Neural cell (in vitro differentiated cells): ENCODE data around the gene G6PC3. TPM values are rescaled to one million over a fixed set of nuclear protein-coding genes. Genes with fewer than 3 reads are reported as not detected.

Experiments used
- H2AFZ ChIP-seq: fragments of 200-600, 300-800 bp; sonication (generic), shearing (Covaris generic); 2 replicates; pipeline ENCODE4 v1.6.0; 2014; ENCODE audit warnings: low read depth, mild to moderate bottlenecking, antibody characterized with exemption, low read length, moderate library complexity
- H3F3A ChIP-seq: fragments of 200-600 bp; shearing (Covaris generic); 2 replicates; pipeline ENCODE4 v1.6.1; 2016; ENCODE audit warnings: mild to moderate bottlenecking, moderate library complexity, mixed read lengths, antibody characterized with exemption, low read length; ENCODE audit not compliant: insufficient read depth, poor library complexity, severe bottlenecking
- H3K27ac ChIP-seq: fragments of 200-600, 300-800 bp; sonication (generic), shearing (Covaris generic); 2 replicates; pipeline ENCODE4 v1.5.1; 2014; ENCODE audit warnings: mild to moderate bottlenecking, low read length, moderate library complexity
- H3K27me3 ChIP-seq: fragments of 300-800, 200-600 bp; sonication (generic), shearing (Covaris generic); 2 replicates; pipeline ENCODE4 v1.6.0; 2014; ENCODE audit warnings: mild to moderate bottlenecking, low read depth, low read length, moderate library complexity; ENCODE audit not compliant: insufficient read depth
- H3K36me3 ChIP-seq: fragments of 300-800, 200-600 bp; sonication (generic), shearing (Covaris generic); 2 replicates; pipeline ENCODE4 v1.5.1; 2014; ENCODE audit warnings: mild to moderate bottlenecking, antibody characterized with exemption, low read length, moderate library complexity; ENCODE audit not compliant: insufficient read depth
- H3K4me2 ChIP-seq: fragments of 300-800, 200-600 bp; sonication (generic), shearing (Covaris generic); 2 replicates; pipeline ENCODE4 v1.6.0; 2014; ENCODE audit warnings: mild to moderate bottlenecking, low read length
- H3K4me3 ChIP-seq: fragments of 300-800, 200-600 bp; sonication (generic), shearing (Covaris generic); 2 replicates; pipeline ENCODE4 v1.5.1; 2014; ENCODE audit warnings: mild to moderate bottlenecking, low read length, moderate library complexity
- H3K79me2 ChIP-seq: fragments of 200-600 bp; shearing (Covaris generic); replicated peaks from 2 replicates; pipeline ENCODE4 v1.6.0; 2014; ENCODE audit warnings: mild to moderate bottlenecking, low read length, moderate library complexity; ENCODE audit not compliant: insufficient read depth
- H3K9ac ChIP-seq: fragments of 300-800, 200-600 bp; sonication (generic), shearing (Covaris generic); 2 replicates; pipeline ENCODE4 v1.6.1; 2016; ENCODE audit warnings: mild to moderate bottlenecking, low read length, mixed read lengths
- H3K9me2 ChIP-seq: fragments of 200-600 bp; shearing (Covaris generic); 2 replicates; pipeline ENCODE4 v1.6.1; 2016; ENCODE audit warnings: mild to moderate bottlenecking, low read length, mixed read lengths; ENCODE audit not compliant: insufficient read depth
- H3K9me3 ChIP-seq: fragments of 200-600, 300-800 bp; sonication (generic), shearing (Covaris generic); 2 replicates; pipeline ENCODE4 v1.6.1; 2016; ENCODE audit warnings: mild to moderate bottlenecking, mixed run types, low read length, moderate library complexity, mixed read lengths
- H4K20me1 ChIP-seq: fragments of 200-600 bp; shearing (Covaris generic); 2 replicates; pipeline ENCODE4 v1.6.1; 2016; ENCODE audit warnings: mild to moderate bottlenecking, mixed run types; ENCODE audit not compliant: insufficient read depth
- EP300 ChIP-seq: fragments of 450-650 bp; conservative IDR thresholded peaks from 2 replicates; pipeline ENCODE4 v1.6.1; 2014; ENCODE audit warnings: antibody characterized with exemption, mild to moderate bottlenecking, moderate library complexity; ENCODE audit not compliant: poor library complexity, severe bottlenecking
- EZH2 ChIP-seq: fragments of 200-600, 300-800 bp; shearing (Covaris generic), sonication (generic); IDR thresholded peaks from 2 replicates; pipeline ENCODE4 v1.6.1; 2014; ENCODE audit warnings: antibody characterized with exemption, low read length, borderline replicate concordance, mild to moderate bottlenecking; ENCODE audit not compliant: insufficient read depth, poor library complexity, severe bottlenecking
- MXI1 ChIP-seq: fragments of 450-650 bp; conservative IDR thresholded peaks from 2 replicates; pipeline ENCODE4 v1.6.1; 2014; ENCODE audit warnings: antibody characterized with exemption, mild to moderate bottlenecking; ENCODE audit not compliant: poor library complexity, severe bottlenecking
- POLR2AphosphoS5 ChIP-seq: IDR thresholded peaks from 2 replicates; pipeline ENCODE4 v1.6.1; 2012
- RAD21 ChIP-seq: fragments of 450-650 bp; conservative IDR thresholded peaks from 2 replicates; pipeline ENCODE4 v1.6.1; 2014; ENCODE audit warnings: antibody characterized with exemption, mild to moderate bottlenecking, moderate library complexity
- SMC3 ChIP-seq: fragments of 450-650 bp; conservative IDR thresholded peaks from 2 replicates; pipeline ENCODE4 v1.6.1; 2014; ENCODE audit warnings: antibody characterized with exemption, mild to moderate bottlenecking, moderate library complexity; ENCODE audit not compliant: poor library complexity
- TAF1 ChIP-seq: IDR thresholded peaks from 2 replicates; pipeline ENCODE4 v1.6.1; 2012; ENCODE audit warnings: low read depth
- polyA plus RNA-seq: library from polyadenylated mRNA; depleted of rRNA; stranded (reverse); fragments of >200 nt; gene quantifications from 2 replicates; pipeline ENCODE4 v1.2.3, GENCODE V29; 2014
- TF ChIP-seq, protein P1 (sequence below): fragments of 450-650 bp; IDR thresholded peaks from 2 replicates; pipeline ENCODE4 v1.5.1; 2014; ENCODE audit warnings: antibody characterized with exemption, mild to moderate bottlenecking, moderate library complexity; ENCODE audit not compliant: poor library complexity, severe bottlenecking
- TF ChIP-seq, protein P2 (sequence below): IDR thresholded peaks from 2 replicates; pipeline ENCODE4 v1.6.1; 2012; ENCODE audit warnings: borderline replicate concordance

Gene G6PC3
- polyA plus RNA-seq, 1 donor from 2014 or later, result 10.8 TPM

DNA sequence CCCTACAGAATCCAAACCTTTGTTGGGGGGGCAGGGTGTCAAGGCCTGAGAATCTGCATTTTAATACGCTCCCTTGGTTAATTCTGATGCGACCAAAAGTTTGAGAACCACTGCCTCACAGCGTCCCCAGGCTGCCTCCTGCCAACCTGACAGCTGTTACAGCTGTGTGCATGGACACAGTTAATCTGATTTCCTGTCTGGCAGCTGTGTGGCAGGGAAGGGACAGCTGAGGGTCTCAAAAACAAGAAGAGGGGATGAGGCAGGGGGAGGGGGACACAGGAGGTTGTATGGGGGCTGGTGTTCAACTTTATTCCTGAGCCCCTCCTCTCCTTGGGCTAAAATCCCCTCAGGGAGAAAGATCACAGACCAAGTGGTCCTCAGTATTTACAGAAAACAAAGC is 35.4 kb downstream of the G6PC3 start:
- H2AFZ ChIP-seq, result no peak overlapping the region
- no peak for TF ChIP-seq SMC3
- TF ChIP-seq EP300, result no peak
- TF ChIP-seq, protein P1, sequence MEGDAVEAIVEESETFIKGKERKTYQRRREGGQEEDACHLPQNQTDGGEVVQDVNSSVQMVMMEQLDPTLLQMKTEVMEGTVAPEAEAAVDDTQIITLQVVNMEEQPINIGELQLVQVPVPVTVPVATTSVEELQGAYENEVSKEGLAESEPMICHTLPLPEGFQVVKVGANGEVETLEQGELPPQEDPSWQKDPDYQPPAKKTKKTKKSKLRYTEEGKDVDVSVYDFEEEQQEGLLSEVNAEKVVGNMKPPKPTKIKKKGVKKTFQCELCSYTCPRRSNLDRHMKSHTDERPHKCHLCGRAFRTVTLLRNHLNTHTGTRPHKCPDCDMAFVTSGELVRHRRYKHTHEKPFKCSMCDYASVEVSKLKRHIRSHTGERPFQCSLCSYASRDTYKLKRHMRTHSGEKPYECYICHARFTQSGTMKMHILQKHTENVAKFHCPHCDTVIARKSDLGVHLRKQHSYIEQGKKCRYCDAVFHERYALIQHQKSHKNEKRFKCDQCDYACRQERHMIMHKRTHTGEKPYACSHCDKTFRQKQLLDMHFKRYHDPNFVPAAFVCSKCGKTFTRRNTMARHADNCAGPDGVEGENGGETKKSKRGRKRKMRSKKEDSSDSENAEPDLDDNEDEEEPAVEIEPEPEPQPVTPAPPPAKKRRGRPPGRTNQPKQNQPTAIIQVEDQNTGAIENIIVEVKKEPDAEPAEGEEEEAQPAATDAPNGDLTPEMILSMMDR, result no peak
- TF ChIP-seq TAF1, result no peak
- H3K9me2 ChIP-seq, result no peaks in the 10 kb centered on the region
- H3F3A ChIP-seq, result no peaks in the 10 kb centered on the region
- no peak overlapping the region for H3K4me2 ChIP-seq
- no peak overlapping the region for H3K27ac ChIP-seq
- no peaks in the 10 kb centered on the region for H3K36me3 ChIP-seq
- H3K9me3 ChIP-seq, result no peaks in the 10 kb centered on the region
- H3K9ac ChIP-seq, result no peak overlapping the region
- peaks cover 22% of the 10 kb centered on the region for H3K79me2 ChIP-seq
- peaks cover 5% of the 10 kb centered on the region for H4K20me1 ChIP-seq
- H3K27me3 ChIP-seq, result no peaks in the 10 kb centered on the region
- no peak overlapping the region for H3K4me3 ChIP-seq

DNA sequence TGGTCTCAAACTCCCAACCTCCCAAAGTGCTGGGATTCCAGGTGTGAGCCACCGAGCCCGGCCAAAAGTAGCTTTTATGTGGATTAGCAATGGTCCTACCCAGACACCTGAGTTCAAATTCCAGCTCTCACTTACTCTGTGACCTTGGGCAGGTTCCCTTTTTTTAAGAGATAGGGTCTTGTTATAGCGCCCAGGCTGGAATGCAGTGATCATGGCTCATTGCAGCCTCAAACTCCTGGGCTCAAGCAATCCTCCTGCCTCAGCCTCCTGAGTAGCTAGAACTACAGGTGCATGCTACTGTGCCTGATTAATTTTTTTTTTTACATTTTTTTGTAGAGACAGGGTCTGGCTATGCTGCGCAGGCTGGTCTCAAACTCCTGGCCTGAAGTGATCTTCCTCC is 36.3 kb downstream of the G6PC3 start:
- TF ChIP-seq EZH2 (no peak), MXI1 (no peak), RAD21 (no peak), TAF1 (no peak), SMC3 (no peak), EP300 (no peak), POLR2AphosphoS5 (no peak)
- TF ChIP-seq, protein P2, sequence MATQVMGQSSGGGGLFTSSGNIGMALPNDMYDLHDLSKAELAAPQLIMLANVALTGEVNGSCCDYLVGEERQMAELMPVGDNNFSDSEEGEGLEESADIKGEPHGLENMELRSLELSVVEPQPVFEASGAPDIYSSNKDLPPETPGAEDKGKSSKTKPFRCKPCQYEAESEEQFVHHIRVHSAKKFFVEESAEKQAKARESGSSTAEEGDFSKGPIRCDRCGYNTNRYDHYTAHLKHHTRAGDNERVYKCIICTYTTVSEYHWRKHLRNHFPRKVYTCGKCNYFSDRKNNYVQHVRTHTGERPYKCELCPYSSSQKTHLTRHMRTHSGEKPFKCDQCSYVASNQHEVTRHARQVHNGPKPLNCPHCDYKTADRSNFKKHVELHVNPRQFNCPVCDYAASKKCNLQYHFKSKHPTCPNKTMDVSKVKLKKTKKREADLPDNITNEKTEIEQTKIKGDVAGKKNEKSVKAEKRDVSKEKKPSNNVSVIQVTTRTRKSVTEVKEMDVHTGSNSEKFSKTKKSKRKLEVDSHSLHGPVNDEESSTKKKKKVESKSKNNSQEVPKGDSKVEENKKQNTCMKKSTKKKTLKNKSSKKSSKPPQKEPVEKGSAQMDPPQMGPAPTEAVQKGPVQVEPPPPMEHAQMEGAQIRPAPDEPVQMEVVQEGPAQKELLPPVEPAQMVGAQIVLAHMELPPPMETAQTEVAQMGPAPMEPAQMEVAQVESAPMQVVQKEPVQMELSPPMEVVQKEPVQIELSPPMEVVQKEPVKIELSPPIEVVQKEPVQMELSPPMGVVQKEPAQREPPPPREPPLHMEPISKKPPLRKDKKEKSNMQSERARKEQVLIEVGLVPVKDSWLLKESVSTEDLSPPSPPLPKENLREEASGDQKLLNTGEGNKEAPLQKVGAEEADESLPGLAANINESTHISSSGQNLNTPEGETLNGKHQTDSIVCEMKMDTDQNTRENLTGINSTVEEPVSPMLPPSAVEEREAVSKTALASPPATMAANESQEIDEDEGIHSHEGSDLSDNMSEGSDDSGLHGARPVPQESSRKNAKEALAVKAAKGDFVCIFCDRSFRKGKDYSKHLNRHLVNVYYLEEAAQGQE, result no peak
- TF ChIP-seq, protein P1, result no peak
- H3K36me3 ChIP-seq, result no peaks in the 10 kb centered on the region
- no peak overlapping the region for H3K27ac ChIP-seq
- peaks cover 5% of the 10 kb centered on the region for H4K20me1 ChIP-seq
- peaks cover 22% of the 10 kb centered on the region for H3K79me2 ChIP-seq
- no peaks in the 10 kb centered on the region for H3K9me2 ChIP-seq
- H2AFZ ChIP-seq, result no peak overlapping the region
- H3F3A ChIP-seq, result no peaks in the 10 kb centered on the region
- H3K4me2 ChIP-seq, result no peak overlapping the region
- H3K4me3 ChIP-seq, result no peak overlapping the region
- H3K9ac ChIP-seq, result no peak overlapping the region
- H3K9me3 ChIP-seq, result no peaks in the 10 kb centered on the region
- no peaks in the 10 kb centered on the region for H3K27me3 ChIP-seq
